Upper lobe of left lung (tissue), 6 donors: ENCODE measurements around the gene ZNF618. TPM values are rescaled to one million over a fixed set of nuclear protein-coding genes. Genes with fewer than 3 reads are reported as not detected.
A peak's percentile ranks its signal among the peaks of the same experiment; 100 is the strongest.

Experiments
- ATAC-seq, 2 donors: fragments of 200-7000 bp; cut with Tn5 transposase; one replicate each; pipeline ENCODE4 v1.9.1; 2022; ENCODE audit warnings: mild to moderate bottlenecking in 2 of 2, moderate library complexity in 2 of 2; ENCODE audit not compliant: low FRiP score in 2 of 2
- DNase-seq, 2 donors: peaks; one replicate each; pipeline ENCODE4 v3.0.0-alpha.2; 2019 to 2020
- H3K27ac ChIP-seq, 4 donors: fragments of 200-600 bp; sonication (generic); one replicate each; pipeline ENCODE4 v1.5.1; 2016 to 2019
- H3K27me3 ChIP-seq, 4 donors: fragments of 200-600 bp; sonication (generic); one replicate each; pipeline ENCODE4 v1.5.1; 2017 to 2019
- H3K36me3 ChIP-seq, 4 donors: fragments of 200-600 bp; sonication (generic); one replicate each; pipeline ENCODE4 v1.5.1; 2016 to 2019
- H3K4me1 ChIP-seq, 4 donors: fragments of 200-600 bp; sonication (generic); one replicate each; pipeline ENCODE4 v1.5.1; 2018 to 2019
- H3K4me3 ChIP-seq, 4 donors: fragments of 200-600 bp; sonication (generic); one replicate each; pipeline ENCODE4 v1.5.1; 2017 to 2019; ENCODE audit warnings: mild to moderate bottlenecking in 2 of 4, moderate library complexity in 1 of 4
- H3K9me3 ChIP-seq, 4 donors: fragments of 200-600 bp; sonication (generic); one replicate each; pipeline ENCODE4 v1.5.1; 2018 to 2019
- CTCF ChIP-seq, 6 experiments: fragments of 450-650 bp in 4 of 6; fragments of 200-600 bp in 2 of 6; sonication (generic) in 2 of 6; IDR thresholded peaks; one replicate each; pipeline ENCODE4 v1.5.1; 2016 to 2019; ENCODE audit warnings: antibody characterized with exemption in 6 of 6
- EP300 ChIP-seq, 4 donors: sonication (generic); formaldehyde crosslinking; IDR thresholded peaks; one replicate each; pipeline ENCODE4 v1.5.1; 2017; ENCODE audit warnings: antibody characterized with exemption in 4 of 4, control low read depth in 2 of 4
- POLR2A ChIP-seq, 4 donors: fragments of 450-650 bp; IDR thresholded peaks; one replicate each; pipeline ENCODE4 v1.5.1; 2016 to 2017; ENCODE audit warnings: antibody characterized with exemption in 4 of 4, mild to moderate bottlenecking in 2 of 4
- POLR2AphosphoS5 ChIP-seq, 2 donors: sonication (generic); formaldehyde crosslinking; IDR thresholded peaks; one replicate each; pipeline ENCODE4 v1.5.1; 2017; ENCODE audit warnings: antibody characterized with exemption in 2 of 2
- WGBS, 2 donors: methylation state at CpG; one replicate each; pipeline ENCODE4 v1.1.5; 2017 to 2018; 5-methylcytosine and 5-hydroxymethylcytosine counted together
- total RNA-seq, 6 donors: library from RNA; depleted of rRNA in 4 of 6; stranded (reverse); fragments of >200 nt in 4 of 6; gene quantifications; one replicate each; pipeline versions ENCODE4 v1.1.0 to v1.2.1, GENCODE V29; 2016 to 2021
- donor health status: DM: no; HTN: no; CAD: no; lungs with moderate emphysema.
- donor health status: DM: no; HTN: yes; CAD: no; lungs with severe emphysema.

Gene ZNF618
- total RNA-seq, 6 donors from 2014 or later = 3.2 to 11.6 (median 9.1) TPM

- ATAC-seq = no peak
- Histone ChIP-seq H3K36me3 (peaks cover 0 to 25% (median 1%) of the 10 kb centered on the region in 4 donors), H3K4me3 (no peak overlapping the region), H3K9me3 (peaks cover 5 to 11% (median 9%) of the 10 kb centered on the region in 4 donors), H3K27me3 (no peaks in the 10 kb centered on the region), H3K4me1 (no peaks in the 10 kb centered on the region), H3K27ac (no peak overlapping the region)
- no peak for TF ChIP-seq POLR2AphosphoS5 (IDR thresholded peaks at IDR 0.05)
- TF ChIP-seq EP300 (IDR thresholded peaks at IDR 0.05) = no peak
- no peak for TF ChIP-seq POLR2A (IDR thresholded peaks at IDR 0.05)
- WGBS, 2 donors = 93 to 98% methylated on average over 5 of the region's 5 CpGs
- no peak for DNase-seq
Observed at GRCh38 chr9:114025760-114026159, 149.7 kb downstream of the ZNF618 start.

GRCh38 chr9:114026335-114026734 lies 150.2 kb downstream of the ZNF618 start:
- ATAC-seq (no peak), DNase-seq (no peak)
- H3K27me3 ChIP-seq = no peaks in the 10 kb centered on the region
- H3K27ac ChIP-seq = no peak overlapping the region
- H3K9me3 ChIP-seq = peaks cover 5 to 11% (median 9%) of the 10 kb centered on the region in 4 donors
- TF ChIP-seq POLR2AphosphoS5 (IDR thresholded peaks at IDR 0.05) (no peak), CTCF (IDR thresholded peaks at IDR 0.05) (no peak), EP300 (IDR thresholded peaks at IDR 0.05) (no peak), POLR2A (IDR thresholded peaks at IDR 0.05) (no peak)
- H3K4me1 ChIP-seq = no peaks in the 10 kb centered on the region
- H3K4me3 ChIP-seq = no peak overlapping the region
- 98 to 100% methylated on average over 2 to 4 of the region's 4 CpGs for WGBS, 2 donors
- peaks cover 0 to 24% (median 1%) of the 10 kb centered on the region in 4 donors for H3K36me3 ChIP-seq

GRCh38 chr9:114027159-114027862 lies 151.2 kb downstream of the ZNF618 start:
- ATAC-seq = peak in 1 of 2 donors; percentile 12
- H3K27me3 ChIP-seq = no peaks in the 10 kb centered on the region
- DNase-seq = peak in 1 of 2 donors; percentile 21

GRCh38 chr9:114027863-114028465 lies 151.9 kb downstream of the ZNF618 start:
- Histone ChIP-seq H3K4me3 (no peak overlapping the region), H3K36me3 (peaks cover 0 to 23% (median 1%) of the 10 kb centered on the region in 4 donors), H3K27ac (no peak overlapping the region), H3K27me3 (no peaks in the 10 kb centered on the region), H3K4me1 (no peaks in the 10 kb centered on the region), H3K9me3 (peaks cover under 1 to 6% (median 4%) of the 10 kb centered on the region in 4 donors)
- ATAC-seq = no peak
- 0 to 93% methylated on average over 1 to 4 of the region's 4 CpGs for WGBS, 2 donors
- TF ChIP-seq CTCF (IDR thresholded peaks at IDR 0.05) = no peak
- no peak for TF ChIP-seq POLR2AphosphoS5 (IDR thresholded peaks at IDR 0.05)
- TF ChIP-seq POLR2A (IDR thresholded peaks at IDR 0.05) = no peak
- no peak for TF ChIP-seq EP300 (IDR thresholded peaks at IDR 0.05)
- DNase-seq = peak in 1 of 2 donors; percentile 8

More at GRCh38 chr9:114027159-114027862, 151.2 kb downstream of the ZNF618 start:
- Histone ChIP-seq H3K27ac (no peak overlapping the region), H3K9me3 (peaks cover 5 to 11% (median 8%) of the 10 kb centered on the region in 4 donors), H3K4me1 (no peaks in the 10 kb centered on the region), H3K36me3 (peaks cover 0 to 18% (median 1%) of the 10 kb centered on the region in 4 donors), H3K4me3 (no peak overlapping the region)
- 84 to 87% methylated on average over 3 to 13 of the region's 13 CpGs for WGBS, 2 donors
- TF ChIP-seq POLR2A (IDR thresholded peaks at IDR 0.05) (no peak), POLR2AphosphoS5 (IDR thresholded peaks at IDR 0.05) (no peak), CTCF (IDR thresholded peaks at IDR 0.05) (no peak), EP300 (IDR thresholded peaks at IDR 0.05) (no peak)

- H3K9me3 ChIP-seq = peaks cover 0 to 5% (median 0%) of the 10 kb centered on the region in 4 donors
- no peaks in the 10 kb centered on the region for H3K27me3 ChIP-seq
- ATAC-seq (no peak), DNase-seq (peak; percentile 13 to 51)
- H3K36me3 ChIP-seq = peaks cover 0 to 30% (median 1%) of the 10 kb centered on the region in 4 donors
- WGBS, 2 donors = 94 to 97% methylated on average over 19 to 22 of the region's 22 CpGs
- no peak overlapping the region for H3K27ac ChIP-seq
- TF ChIP-seq EP300 (IDR thresholded peaks at IDR 0.05) (no peak), CTCF (IDR thresholded peaks at IDR 0.05) (no peak), POLR2AphosphoS5 (IDR thresholded peaks at IDR 0.05) (no peak), POLR2A (IDR thresholded peaks at IDR 0.05) (no peak)
- no peak overlapping the region for H3K4me3 ChIP-seq
- no peaks in the 10 kb centered on the region for H3K4me1 ChIP-seq
Observed at GRCh38 chr9:114028646-114029045, 152.5 kb downstream of the ZNF618 start.
